HepG2 (cell line): ENCODE measurements around the gene DIMT1. TPM values are rescaled to one million over a fixed set of nuclear protein-coding genes. Genes with fewer than 3 reads are reported as not detected.

Source experiments
- FOXO4 ChIP-seq: sonication (generic); formaldehyde crosslinking; conservative IDR thresholded peaks from 2 replicates; pipeline ENCODE4 v1.8.1; 2023; ENCODE audit warnings: missing genetic modification reagents
- IRX3 ChIP-seq: sonication (generic); formaldehyde crosslinking; IDR thresholded peaks from 2 replicates; pipeline ENCODE4 v1.8.1; 2023; ENCODE audit warnings: mild to moderate bottlenecking, low read depth, missing genetic modification reagents, borderline replicate concordance
- KLF6 ChIP-seq: IDR thresholded peaks from 2 replicates; pipeline ENCODE4 v1.8.0; 2016; ENCODE audit warnings: missing biosample characterization, missing genetic modification reagents
- MED13 ChIP-seq: sonication (generic); formaldehyde crosslinking; IDR thresholded peaks from 2 replicates; pipeline ENCODE4 v1.5.0; 2020; ENCODE audit warnings: missing genetic modification reagents
- MXI1 ChIP-seq: IDR thresholded peaks from 3 replicates; pipeline ENCODE4 v1.6.1; 2012; ENCODE audit warnings: low read depth, low read length, inconsistent platforms, borderline replicate concordance
- NR2C2 ChIP-seq: sonication (generic); formaldehyde crosslinking; IDR thresholded peaks from 2 replicates; pipeline ENCODE4 v1.4.0; 2020; ENCODE audit warnings: missing genetic modification reagents, mild to moderate bottlenecking, moderate library complexity, borderline replicate concordance
- SIN3B ChIP-seq: fragments of 150-350 bp; IDR thresholded peaks from 2 replicates; pipeline ENCODE4 v1.6.1; 2014; ENCODE audit warnings: low read length
- SPEN ChIP-seq: sonication (generic); formaldehyde crosslinking; IDR thresholded peaks from 2 replicates; pipeline ENCODE4 v1.5.1; 2020; ENCODE audit warnings: low read depth, mild to moderate bottlenecking, missing genetic modification reagents
- TCF7 ChIP-seq: sonication (generic); IDR thresholded peaks from 2 replicates; pipeline ENCODE4 v1.6.1; 2016; ENCODE audit warnings: antibody characterized with exemption, low read depth
- ZBTB10 ChIP-seq: sonication (generic); formaldehyde crosslinking; IDR thresholded peaks from 2 replicates; pipeline ENCODE4 v1.4.0; 2020; ENCODE audit warnings: missing genetic modification reagents, borderline replicate concordance
- ZFAT ChIP-seq: sonication (generic); formaldehyde crosslinking; conservative IDR thresholded peaks from 2 replicates; pipeline ENCODE4 v1.8.1; 2023; ENCODE audit warnings: missing genetic modification reagents, inconsistent platforms
- ZNF280B ChIP-seq: sonication (generic); formaldehyde crosslinking; IDR thresholded peaks from 2 replicates; pipeline ENCODE4 v1.5.0; 2020; ENCODE audit warnings: missing genetic modification reagents, mild to moderate bottlenecking, borderline replicate concordance
- ZNF382 ChIP-seq: sonication (generic); formaldehyde crosslinking; IDR thresholded peaks from 2 replicates; pipeline ENCODE4 v1.5.0; 2020; ENCODE audit warnings: missing genetic modification reagents, mild to moderate bottlenecking, borderline replicate concordance
- ZNF503 ChIP-seq: sonication (generic); formaldehyde crosslinking; IDR thresholded peaks from 2 replicates; pipeline ENCODE4 v1.4.0; 2020; ENCODE audit warnings: missing genetic modification reagents
- ZNF570 ChIP-seq: sonication (generic); formaldehyde crosslinking; IDR thresholded peaks from 2 replicates; pipeline ENCODE4 v1.4.0; 2020; ENCODE audit warnings: mild to moderate bottlenecking, missing genetic modification reagents, borderline replicate concordance
- ZNF580 ChIP-seq: IDR thresholded peaks from 2 replicates; pipeline ENCODE4 v1.6.1; 2016; ENCODE audit warnings: low read depth, borderline replicate concordance
- ZNF598 ChIP-seq: sonication (generic); formaldehyde crosslinking; IDR thresholded peaks from 2 replicates; pipeline ENCODE4 v1.5.1; 2020; ENCODE audit warnings: mild to moderate bottlenecking, missing genetic modification reagents, borderline replicate concordance
- ZNF616 ChIP-seq: sonication (generic); formaldehyde crosslinking; IDR thresholded peaks from 2 replicates; pipeline ENCODE4 v1.5.0; 2020; ENCODE audit warnings: low read depth, mild to moderate bottlenecking, missing genetic modification reagents
- ZNF768 ChIP-seq: sonication (generic); formaldehyde crosslinking; IDR thresholded peaks from 2 replicates; pipeline ENCODE4 v1.4.0; 2020; ENCODE audit warnings: missing genetic modification reagents
- ZNF776 ChIP-seq: sonication (generic); formaldehyde crosslinking; IDR thresholded peaks from 2 replicates; pipeline ENCODE4 v1.4.0; 2020; ENCODE audit warnings: mild to moderate bottlenecking, missing genetic modification reagents
- ZNF83 ChIP-seq: sonication (generic); formaldehyde crosslinking; IDR thresholded peaks from 2 replicates; pipeline ENCODE4 v1.4.0; 2020; ENCODE audit warnings: missing genetic modification reagents, mild to moderate bottlenecking, borderline replicate concordance
- polyA plus RNA-seq, 8 experiments: library from polyadenylated mRNA; depleted of rRNA in 3 of 8; stranded (reverse) in 7 of 8; unstranded in 1 of 8; fragments of >200 nt; fragmentation: Illumina TruSeq in 4 of 8; extraction: Trizol in 4 of 8; gene quantifications; 2 replicates each; pipeline versions ENCODE4 v1.2.1 to v1.2.3, GENCODE V29; 2011 to 2016; ENCODE audit warnings: low read depth in 4 of 8, missing spikeins in 1 of 8, mixed read lengths in 1 of 8; ENCODE audit not compliant: insufficient read depth in 1 of 8
- total RNA-seq, 5 experiments: library from RNA; depleted of rRNA; stranded (reverse); fragments of >200 nt; fragmentation: Illumina TruSeq; extraction: Trizol; gene quantifications; 2 replicates each; pipeline ENCODE4 v1.2.3, GENCODE V29; 2016; ENCODE audit warnings: low read depth in 1 of 5

Gene DIMT1
- total and polyA plus RNA-seq, 2 of the 13 experiments (the other 11 are each of a cell fraction or from before 2014, with no cell fraction given), result 16.1 to 35.2 TPM

- peak; percentile 98 for TF ChIP-seq KLF6 (CRISPR knock-in tag)
- no peak for TF ChIP-seq SIN3B
- TF ChIP-seq ZNF776 (CRISPR knock-in tag), result peak; percentile 96; the same call in 1 of the 2 replicates
- peak; percentile 90 for TF ChIP-seq ZNF580 (CRISPR knock-in tag)
- peak; percentile 44 for TF ChIP-seq ZNF598 (CRISPR knock-in tag)
- TF ChIP-seq ZNF503 (CRISPR knock-in tag), result no peak
- 0 out of 2 replicates have a peak, but pooled peaks have one; percentile 54 for TF ChIP-seq IRX3 (CRISPR knock-in tag)
- TF ChIP-seq MXI1, result peak; percentile 99
- TF ChIP-seq ZNF280B (CRISPR knock-in tag), result peak; percentile 87
- TF ChIP-seq ZFAT, result no peak
- peak; percentile 69; the same call in 1 of the 2 replicates for TF ChIP-seq NR2C2 (CRISPR knock-in tag)
- TF ChIP-seq SPEN, result peak; percentile 82
- no peak for TF ChIP-seq ZBTB10
- 0 out of 2 replicates have a peak, but pooled peaks have one; percentile 40 for TF ChIP-seq ZNF83
- no peak for TF ChIP-seq FOXO4
- no peak for TF ChIP-seq ZNF382 (CRISPR knock-in tag)
- TF ChIP-seq ZNF570, result peak; percentile 69; the same call in 1 of the 2 replicates
- peak; percentile 77; the same call in 1 of the 2 replicates for TF ChIP-seq ZNF768 (CRISPR knock-in tag)
- no peak for TF ChIP-seq TCF7
- no peak; the same call in 1 of the 2 replicates for TF ChIP-seq ZNF616 (CRISPR knock-in tag)
- TF ChIP-seq MED13 (CRISPR knock-in tag), result peak; percentile 52; the same call in 1 of the 2 replicates
Measured at GRCh38 chr5:62403411-62404250, at the start of gene DIMT1 (continued).
